Measurements from ENCODE around the gene ASTN1.

The ASTN1 gene

GRCh38 chr1:176829261-176829660 lies 335.3 kb downstream of the ASTN1 start:
- no peak for TF ChIP-seq CTCF (IDR thresholded peaks at IDR 0.05; ENCODE audit: insufficient read depth, low read depth, low read length, missing control alignments)
- no peak overlapping the region for H3K4me3 ChIP-seq (ENCODE audit: low read length)
- DNase-seq (ENCODE audit: low read depth) = peak; percentile 18

GRCh38 chr1:176826265-176826664 lies 338.2 kb downstream of the ASTN1 start:
- no peak for TF ChIP-seq CTCF (IDR thresholded peaks at IDR 0.05; ENCODE audit: insufficient read depth, low read depth, low read length, missing control alignments)
- no peak overlapping the region for H3K4me3 ChIP-seq (ENCODE audit: low read length)
- no peak for DNase-seq (ENCODE audit: low read depth)

GRCh38 chr1:176820391-176821031 lies 344.0 kb downstream of the ASTN1 start:
- no peak for TF ChIP-seq CTCF (IDR thresholded peaks at IDR 0.05; ENCODE audit: insufficient read depth, low read depth, low read length, missing control alignments)
- DNase-seq (ENCODE audit: low read depth) = no peak
- no peak overlapping the region for H3K4me3 ChIP-seq (ENCODE audit: low read length)

DNA sequence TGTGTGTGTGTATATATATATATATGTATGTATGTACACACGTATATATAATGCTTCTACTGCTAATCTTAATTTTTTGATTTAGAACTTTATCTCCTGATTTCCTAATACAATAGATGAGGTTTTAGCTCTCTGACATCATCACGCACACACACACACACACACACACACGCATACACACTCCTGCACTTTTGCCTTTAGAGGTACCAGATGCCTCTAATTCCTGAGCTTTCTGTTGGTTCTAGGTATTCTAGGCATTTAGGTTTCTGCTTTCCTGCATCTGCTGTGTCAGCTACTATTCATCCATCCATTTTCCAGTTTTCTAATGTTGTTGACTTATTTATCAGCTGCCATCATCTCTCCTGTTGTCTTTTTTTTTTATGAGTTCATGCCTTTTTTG lies 348.3 kb downstream of the ASTN1 start:
- no peak for TF ChIP-seq CTCF (IDR thresholded peaks at IDR 0.05; ENCODE audit: insufficient read depth, low read depth, low read length, missing control alignments)
- H3K4me3 ChIP-seq (ENCODE audit: low read length) = no peak overlapping the region
- no peak for DNase-seq (ENCODE audit: low read depth)

DNA sequence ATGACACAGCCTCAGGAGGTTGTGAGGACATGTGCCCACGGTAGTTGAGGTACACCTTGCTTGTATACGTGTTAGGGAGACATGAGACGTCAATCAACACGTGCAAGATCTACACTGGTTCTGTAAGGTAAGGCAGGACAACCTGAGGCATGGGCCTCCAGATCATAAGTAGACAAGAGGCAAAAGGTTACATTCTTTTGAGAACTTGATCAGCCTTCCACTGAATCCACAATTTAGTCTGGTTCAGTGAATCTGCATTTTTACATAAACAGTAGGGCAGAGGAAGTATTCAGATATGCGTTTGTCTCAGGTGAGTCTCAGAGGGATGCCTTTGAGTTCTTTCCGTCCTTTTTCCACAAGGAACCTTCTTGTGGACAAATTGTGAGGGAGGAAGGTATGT lies 348.9 kb downstream of the ASTN1 start:
- no peak overlapping the region for H3K4me3 ChIP-seq (ENCODE audit: low read length)
- no peak for TF ChIP-seq CTCF (IDR thresholded peaks at IDR 0.05; ENCODE audit: insufficient read depth, low read depth, low read length, missing control alignments)

DNA sequence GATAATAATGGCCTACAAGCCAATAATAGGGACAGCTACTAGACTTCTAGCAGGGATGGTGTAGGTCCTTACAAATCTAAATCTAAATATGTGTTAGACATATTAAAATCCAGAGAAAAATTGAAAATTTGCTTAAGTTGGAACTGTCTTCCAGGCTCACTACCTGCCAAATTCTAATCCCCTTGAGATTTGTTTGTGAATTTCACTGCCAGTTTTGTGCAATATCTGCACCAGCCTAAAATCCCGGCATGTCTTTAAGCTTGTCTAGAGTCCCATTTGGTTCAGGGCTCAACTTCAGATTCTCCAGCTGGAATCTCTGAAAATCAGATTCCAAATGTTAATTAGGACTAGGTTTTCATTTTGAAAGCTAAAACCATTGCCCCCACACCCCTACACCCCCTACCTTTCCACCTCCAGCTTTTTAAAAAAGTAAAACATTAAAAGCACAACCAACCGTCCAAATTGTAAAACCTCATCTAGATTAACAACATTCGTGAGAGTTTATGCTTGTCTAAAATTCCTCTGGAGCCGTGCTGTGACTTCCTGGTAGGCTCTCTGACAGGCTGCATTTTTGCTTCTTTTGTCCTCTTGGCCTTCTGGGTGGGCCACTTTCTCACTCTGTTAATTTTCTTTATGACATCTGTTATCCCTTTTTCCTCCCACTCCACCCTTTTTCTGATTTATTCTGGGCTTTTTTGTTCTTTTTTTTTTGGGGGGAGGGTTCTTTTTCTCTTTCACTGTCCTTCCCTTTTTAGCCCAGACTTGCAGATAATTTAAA lies 352.8 kb downstream of the ASTN1 start:
- H3K4me3 ChIP-seq (ENCODE audit: low read length) = no peak overlapping the region
- TF ChIP-seq CTCF (IDR thresholded peaks at IDR 0.05; ENCODE audit: insufficient read depth, low read depth, low read length, missing control alignments) = no peak
- DNase-seq (ENCODE audit: low read depth) = no peak

More for the DNA sequence above, 348.9 kb downstream of the ASTN1 start:
- no peak for DNase-seq (ENCODE audit: low read depth)

Data from epithelial cell of esophagus (primary cell).